Choroid plexus epithelial cell (primary cell): Measurements from ENCODE around the gene TYW3.

Source experiments
- DNase-seq: peaks from one replicate; pipeline ENCODE4 v3.0.0-alpha.2; 2010; ENCODE audit warnings: low read depth
- H3K4me3 ChIP-seq: 2 replicates; pipeline ENCODE4 v1.5.1; 2011; ENCODE audit warnings: low read depth, mild to moderate bottlenecking, control low read depth, low read length, moderate library complexity
- CTCF ChIP-seq: conservative IDR thresholded peaks from 2 replicates; pipeline ENCODE4 v1.5.1; 2011; ENCODE audit warnings: low read depth, mild to moderate bottlenecking, control low read depth, inconsistent platforms, low read length, moderate library complexity

Gene TYW3

GRCh38 chr1:74732960-74733603, at the start of gene TYW3, which contains the start of gene CRYZ:
Gene TYW3 (plus strand): TSS chr1:74733152. CDS start chr1:74733245, 93 bp downstream.
Gene CRYZ (minus strand): TSS chr1:74733050. CDS start chr1:74724821, 8,229 bp downstream.
- TF ChIP-seq CTCF: no peak
- peak; percentile 96 for DNase-seq
- peak within 1 kb of the TSS; percentile 89 for H3K4me3 ChIP-seq

- no peak for DNase-seq
- no peak overlapping the region for H3K4me3 ChIP-seq
- TF ChIP-seq CTCF: no peak
Measured at GRCh38 chr1:74683656-74684055, 49.3 kb upstream of the TYW3 start.

GRCh38 chr1:74684301-74684700, 48.7 kb upstream of the TYW3 start:
- DNase-seq: no peak
- H3K4me3 ChIP-seq: no peak overlapping the region
- TF ChIP-seq CTCF: no peak

GRCh38 chr1:74686928-74687327, 46.0 kb upstream of the TYW3 start:
- no peak overlapping the region for H3K4me3 ChIP-seq
- no peak for TF ChIP-seq CTCF
- DNase-seq: no peak

GRCh38 chr1:74689621-74690363, 43.2 kb upstream of the TYW3 start:
- peak; percentile 76 for DNase-seq
- peak; percentile 77 for TF ChIP-seq CTCF
- no peak overlapping the region for H3K4me3 ChIP-seq

- no peak for DNase-seq
- no peak overlapping the region for H3K4me3 ChIP-seq
- TF ChIP-seq CTCF: no peak
Measured at GRCh38 chr1:74690364-74690696, 42.6 kb upstream of the TYW3 start.

GRCh38 chr1:74690909-74691308, 42.0 kb upstream of the TYW3 start:
- DNase-seq: no peak
- TF ChIP-seq CTCF: no peak
- no peak overlapping the region for H3K4me3 ChIP-seq
